Tibial artery (tissue), 4 donors: ENCODE data around the gene KIF6.

ENCODE experiments used
- DNase-seq, 2 donors: peaks; one replicate each; pipeline ENCODE4 v3.0.0-alpha.2; 2019
- H3K27ac ChIP-seq, 2 donors: fragments of 200-600 bp; sonication (generic) in 1 of 2; 1 replicate in 1 of 2; 2 replicates in 1 of 2; pipeline ENCODE4 v1.5.1; 2018 to 2019; ENCODE audit warnings: mild to moderate bottlenecking in 1 of 2
- H3K27me3 ChIP-seq, 2 donors: fragments of 200-600 bp; sonication (generic) in 1 of 2; one replicate each; pipeline versions ENCODE4 v1.5.1 to v1.6.0; 2016 to 2019
- H3K36me3 ChIP-seq, 3 donors: fragments of 200-600 bp; sonication (generic) in 2 of 3; one replicate each; pipeline ENCODE4 v1.5.1; 2016 to 2019; ENCODE audit warnings: mild to moderate bottlenecking in 2 of 3
- H3K4me1 ChIP-seq, 4 donors: fragments of 200-600 bp; sonication (generic) in 2 of 4; 1 replicate in 3 of 4; 2 replicates in 1 of 4; pipeline ENCODE4 v1.5.1; 2016 to 2019
- H3K4me3 ChIP-seq, 2 donors: fragments of 200-600 bp; sonication (generic) in 1 of 2; 1 replicate in 1 of 2; 2 replicates in 1 of 2; pipeline ENCODE4 v1.5.1; 2018 to 2019; ENCODE audit warnings: mild to moderate bottlenecking in 2 of 2
- H3K9me3 ChIP-seq, 3 donors: fragments of 200-600 bp; sonication (generic) in 1 of 3; one replicate each; pipeline ENCODE4 v1.5.1; 2016 to 2019
- CTCF ChIP-seq, 2 experiments: fragments of 200-600 bp in 1 of 2; fragments of 450-650 bp in 1 of 2; IDR thresholded peaks; one replicate each; pipeline ENCODE4 v1.5.1; 2017 to 2019; ENCODE audit warnings: antibody characterized with exemption in 2 of 2, mild to moderate bottlenecking in 1 of 2, moderate library complexity in 1 of 2
- intact Hi-C: fragments of 100-400 bp; cut with DNase I; formaldehyde crosslinking; loops from one replicate; pipeline ENCODE4 v1.15.0; 2023; ENCODE audit warnings: low total_unique reads

Gene KIF6

GRCh38 chr6:39401376-39401775 lies 323.8 kb downstream of the KIF6 start:
- no peak for TF ChIP-seq CTCF (IDR thresholded peaks at IDR 0.05)
- DNase-seq: no peak
- Histone ChIP-seq H3K9me3 (no peaks in the 10 kb centered on the region), H3K4me1 (no peaks in the 10 kb centered on the region), H3K27me3 (no peaks in the 10 kb centered on the region), H3K27ac (no peak overlapping the region), H3K36me3 (no peaks in the 10 kb centered on the region), H3K4me3 (no peak overlapping the region)
- intact Hi-C loops: no loop called here

- intact Hi-C loops: no loop called here
- no peaks in the 10 kb centered on the region for H3K27me3 ChIP-seq
- no peaks in the 10 kb centered on the region for H3K4me1 ChIP-seq
- no peak for TF ChIP-seq CTCF (IDR thresholded peaks at IDR 0.05)
- H3K36me3 ChIP-seq: no peaks in the 10 kb centered on the region
- DNase-seq: no peak
- H3K4me3 ChIP-seq: no peak overlapping the region
- no peak overlapping the region for H3K27ac ChIP-seq
- no peaks in the 10 kb centered on the region for H3K9me3 ChIP-seq
Measured at GRCh38 chr6:39400026-39400425, 325.2 kb downstream of the KIF6 start.

GRCh38 chr6:39396854-39397253 lies 328.4 kb downstream of the KIF6 start:
- Histone ChIP-seq H3K27ac (no peak overlapping the region), H3K4me1 (no peaks in the 10 kb centered on the region), H3K4me3 (no peak overlapping the region), H3K36me3 (no peaks in the 10 kb centered on the region), H3K9me3 (no peaks in the 10 kb centered on the region), H3K27me3 (no peaks in the 10 kb centered on the region)
- intact Hi-C loops: no loop called here
- DNase-seq: no peak
- TF ChIP-seq CTCF (IDR thresholded peaks at IDR 0.05): no peak

GRCh38 chr6:39393075-39393474 lies 332.1 kb downstream of the KIF6 start:
- DNase-seq: no peak
- intact Hi-C loops: no loop called here
- Histone ChIP-seq H3K27me3 (no peaks in the 10 kb centered on the region), H3K27ac (no peak overlapping the region), H3K36me3 (no peaks in the 10 kb centered on the region), H3K4me1 (no peaks in the 10 kb centered on the region), H3K4me3 (no peak overlapping the region), H3K9me3 (no peaks in the 10 kb centered on the region)
- no peak for TF ChIP-seq CTCF (IDR thresholded peaks at IDR 0.05)

GRCh38 chr6:39391182-39391581 lies 334.0 kb downstream of the KIF6 start:
- no peak for DNase-seq
- no peak overlapping the region for H3K27ac ChIP-seq
- H3K27me3 ChIP-seq: no peaks in the 10 kb centered on the region
- no peak overlapping the region for H3K4me3 ChIP-seq
- H3K9me3 ChIP-seq: no peaks in the 10 kb centered on the region
- TF ChIP-seq CTCF (IDR thresholded peaks at IDR 0.05): no peak
- H3K4me1 ChIP-seq: no peaks in the 10 kb centered on the region
- intact Hi-C loops: no loop called here
- H3K36me3 ChIP-seq: no peaks in the 10 kb centered on the region

- Histone ChIP-seq H3K4me3 (no peak overlapping the region), H3K27ac (no peak overlapping the region), H3K27me3 (no peaks in the 10 kb centered on the region), H3K36me3 (no peaks in the 10 kb centered on the region), H3K4me1 (no peaks in the 10 kb centered on the region), H3K9me3 (no peaks in the 10 kb centered on the region)
- no peak for DNase-seq
- TF ChIP-seq CTCF (IDR thresholded peaks at IDR 0.05): no peak
- intact Hi-C loops: no loop called here
Measured at GRCh38 chr6:39389484-39389767, 335.8 kb downstream of the KIF6 start.
